H4 (cell line): ENCODE measurements around the gene RACGAP1. TPM values are rescaled to one million over a fixed set of nuclear protein-coding genes. Genes with fewer than 3 reads are reported as not detected.
"Not testable (repeated sequence)": the region's sequence is repeated elsewhere in the genome, so short reads cannot be mapped to it uniquely, and the experiment has no call there.

Experiments
- DNase-seq: peaks from one replicate; pipeline ENCODE4 v3.0.0-alpha.2; 2015; ENCODE audit warnings: low spot score
- total RNA-seq: library from RNA; depleted of rRNA; stranded (reverse); fragments of >200 nt; shearing (Covaris generic); gene quantifications from 2 replicates; pipeline ENCODE4 v1.2.3, GENCODE V29; 2014

Gene RACGAP1
- total RNA-seq, 1 experiment from 2014 or later = 140 TPM

GRCh38 chr12:50026691-50027090, 1.4 kb upstream of the RACGAP1 start:
- no peak for DNase-seq

GRCh38 chr12:50024805-50025186, 498 bp downstream of the RACGAP1 start:
- DNase-seq = no peak

GRCh38 chr12:50024227-50024626, 1.1 kb downstream of the RACGAP1 start:
- no peak for DNase-seq

GRCh38 chr12:50022903-50023302, 2.4 kb downstream of the RACGAP1 start:
- no peak for DNase-seq

DNA sequence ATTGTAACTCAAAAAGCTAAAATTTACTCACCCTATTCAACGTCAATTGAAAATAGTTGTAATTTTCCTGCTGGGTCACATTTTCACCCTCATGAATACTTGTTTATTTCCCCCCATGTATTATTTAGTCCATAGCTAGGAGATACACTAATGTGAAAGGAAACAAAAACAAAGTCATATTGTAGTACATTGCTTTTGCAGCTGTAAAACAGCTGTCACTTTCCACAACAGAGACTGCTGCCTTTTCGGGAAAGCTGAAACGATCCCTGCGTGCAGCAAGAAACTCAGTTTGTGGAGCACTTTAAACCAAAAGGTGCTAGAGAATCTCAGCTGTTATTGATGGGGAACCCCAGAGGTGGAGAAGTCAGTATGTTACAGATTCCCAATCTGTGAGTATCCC, 4.3 kb downstream of the RACGAP1 start:
- DNase-seq = no peak

- DNase-seq = no peak
Measured at GRCh38 chr12:50019524-50019923, 5.8 kb downstream of the RACGAP1 start.

DNA sequence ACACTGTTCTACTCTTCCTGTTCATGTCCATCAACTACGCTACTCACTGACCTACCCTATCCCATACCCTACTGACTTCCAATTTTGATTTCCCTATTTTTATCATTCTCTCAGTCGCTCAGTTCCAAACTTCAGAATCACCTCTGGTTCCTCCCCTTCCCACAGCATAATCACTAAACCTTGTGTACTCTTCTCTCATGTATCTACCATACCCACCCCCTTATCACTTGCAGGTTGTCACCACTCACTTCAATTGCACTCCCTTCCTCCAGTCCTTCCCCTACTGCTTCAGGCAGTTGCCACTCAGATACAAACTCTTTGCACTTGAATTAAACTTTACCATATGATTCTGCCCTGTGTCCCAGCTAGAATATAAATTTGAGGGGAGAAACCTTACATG, 6.3 kb downstream of the RACGAP1 start:
- no peak for DNase-seq

GRCh38 chr12:50018154-50018553, 7.1 kb downstream of the RACGAP1 start:
- DNase-seq = no peak

GRCh38 chr12:50017641-50018040, 7.7 kb downstream of the RACGAP1 start:
- no peak for DNase-seq

DNA sequence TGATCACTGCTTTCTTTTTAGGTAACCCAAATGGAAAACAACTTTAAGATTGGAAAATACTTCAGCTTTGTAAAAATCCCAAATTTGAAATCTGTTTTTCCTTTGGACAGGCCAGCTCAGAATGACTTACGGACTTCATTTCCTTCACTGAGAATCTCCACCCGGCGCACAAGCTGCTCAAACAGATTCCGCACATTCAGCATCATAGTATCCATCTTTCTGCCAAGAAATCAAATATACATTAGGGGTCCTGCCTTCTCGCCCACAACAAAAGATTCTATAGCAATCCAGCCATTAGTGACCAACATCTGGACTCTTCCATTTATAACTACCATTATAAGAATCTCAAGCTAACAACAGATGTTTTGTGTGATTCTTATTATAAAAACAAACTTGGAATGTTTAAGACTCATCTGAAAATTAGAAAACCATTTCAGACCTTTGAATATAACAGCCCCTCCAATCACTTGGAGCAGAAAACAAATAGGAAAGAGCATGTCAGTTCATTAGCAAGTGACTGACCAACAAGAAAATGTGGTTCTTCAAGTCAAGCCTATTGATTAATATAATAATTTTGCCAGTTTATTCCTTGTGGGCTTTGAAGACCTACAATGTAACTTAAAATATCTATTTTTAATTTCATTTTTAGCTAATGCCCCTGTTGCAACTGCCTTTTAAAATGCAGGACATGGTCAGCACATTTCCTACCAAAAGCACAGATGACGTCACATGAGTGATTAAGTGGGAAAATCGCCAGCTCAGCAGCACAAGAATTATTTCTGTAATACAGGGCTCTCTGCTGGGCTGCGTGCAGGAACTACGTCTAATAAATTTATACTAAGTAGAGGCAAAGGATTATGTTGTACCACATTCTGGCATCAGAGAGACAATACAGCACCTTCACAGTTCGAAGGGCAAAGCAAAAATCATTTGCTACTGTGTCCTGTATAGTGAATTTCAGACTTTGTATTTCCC, 8.5 kb downstream of the RACGAP1 start:
- no peak for DNase-seq

DNA sequence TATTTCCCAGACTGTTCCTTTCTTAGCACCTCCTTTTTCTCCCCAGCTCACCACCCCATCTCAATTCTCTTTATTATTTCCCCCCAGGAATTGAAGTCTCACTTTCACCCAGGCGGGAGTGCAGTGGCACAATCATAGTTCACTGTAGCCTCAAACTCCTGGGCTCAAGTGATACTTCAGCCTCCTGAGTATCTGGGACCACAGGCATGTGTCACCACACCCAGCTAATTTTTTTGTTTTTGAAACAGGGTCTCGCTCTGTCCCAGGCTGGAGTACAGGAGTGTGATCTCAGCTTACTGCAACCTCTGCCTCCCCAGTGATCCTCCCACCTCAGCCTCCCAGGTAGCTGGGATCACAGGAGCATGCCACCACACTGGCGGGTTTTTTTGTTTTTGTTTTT, 11.0 kb downstream of the RACGAP1 start:
- no peak for DNase-seq

GRCh38 chr12:50013361-50014147, 11.7 kb downstream of the RACGAP1 start:
- no peak for DNase-seq

DNA sequence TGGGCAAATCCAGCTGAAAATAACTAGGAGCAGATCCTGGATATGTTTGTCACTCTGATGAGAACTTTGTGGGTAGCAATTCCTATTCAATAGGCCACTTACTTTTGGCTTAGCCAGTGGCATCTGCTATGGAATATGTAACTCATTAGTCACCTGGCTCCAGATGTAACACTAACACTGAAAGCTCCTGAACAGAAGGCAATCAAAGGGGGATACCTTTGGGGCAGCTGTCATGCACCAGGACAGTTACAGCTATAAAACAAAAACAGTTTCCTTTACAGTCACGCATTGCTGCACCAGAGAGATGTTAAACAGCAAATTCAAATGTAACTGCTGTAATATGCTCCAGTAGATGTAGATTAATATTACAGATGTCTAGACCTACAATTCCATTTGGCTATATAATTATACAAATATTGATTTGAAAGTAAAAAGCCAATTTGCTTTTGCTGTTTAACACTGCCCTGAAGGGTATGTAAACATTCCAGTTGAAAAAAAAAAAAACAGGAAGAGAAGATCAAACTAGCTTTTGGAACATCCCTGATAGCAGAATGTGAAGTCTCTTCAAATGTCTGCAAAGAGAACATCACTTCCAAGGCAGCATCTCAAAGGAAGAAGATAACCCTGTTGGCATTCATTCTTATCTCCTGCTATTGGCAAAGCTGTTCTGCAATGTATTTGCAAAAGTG, 18.4 kb downstream of the RACGAP1 start:
- DNase-seq = no peak

DNA sequence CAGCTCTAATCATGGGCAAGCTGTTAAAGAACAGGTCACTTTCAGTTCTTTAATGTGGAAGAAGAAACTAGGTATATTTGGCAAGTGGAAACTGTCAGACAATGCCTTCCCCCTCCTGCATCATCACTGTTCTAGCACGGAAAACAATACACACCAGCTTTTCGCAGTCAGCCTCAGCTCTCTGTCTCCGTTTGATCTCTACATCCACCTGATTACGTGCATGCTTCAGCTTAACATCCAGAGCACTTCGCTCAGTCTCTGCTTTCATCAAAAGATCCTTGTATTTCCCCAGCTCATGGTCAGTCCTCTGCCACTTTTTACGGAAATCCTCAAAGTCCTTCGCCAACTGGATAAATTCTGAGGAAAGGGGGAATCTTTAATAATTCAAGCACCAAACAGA, 19.0 kb downstream of the RACGAP1 start:
- DNase-seq = no peak

DNA sequence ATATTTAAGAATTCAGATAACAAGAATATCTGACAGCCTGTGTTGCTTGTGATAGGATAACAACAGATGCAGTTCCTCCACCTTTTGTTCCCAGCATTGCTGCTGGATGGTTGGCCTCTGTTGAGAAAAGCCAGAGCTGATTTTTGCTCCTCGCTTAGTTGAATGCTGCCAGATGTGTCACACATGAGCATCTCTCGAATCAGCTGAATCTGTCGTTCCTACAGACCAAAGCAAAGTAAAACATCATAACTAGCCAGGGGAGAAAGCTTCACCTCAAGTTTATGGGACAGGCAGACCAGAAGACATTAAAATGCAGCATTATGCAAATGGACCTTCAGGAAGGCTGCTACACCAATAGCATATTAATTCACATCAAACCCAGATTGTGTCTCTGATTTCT, 20.1 kb downstream of the RACGAP1 start:
- no peak for DNase-seq

DNA sequence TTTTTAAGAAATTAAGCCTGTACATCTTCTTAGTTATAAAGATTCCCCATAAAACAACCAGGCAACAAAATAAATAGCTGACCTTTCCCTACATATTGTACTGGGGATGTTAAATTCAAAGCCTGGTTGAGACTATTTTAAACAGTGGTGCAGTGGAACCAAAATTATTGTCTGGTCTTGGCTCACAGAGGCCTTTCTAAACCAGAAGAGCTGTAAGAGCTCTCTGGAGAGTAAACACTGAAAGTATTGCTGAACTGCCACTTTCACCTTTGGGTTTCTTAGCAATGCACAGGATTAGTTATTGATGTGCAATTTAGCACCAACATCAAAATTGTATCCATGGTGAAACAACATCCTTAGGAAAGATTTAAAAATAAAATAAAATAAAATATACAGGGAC, 20.6 kb downstream of the RACGAP1 start:
- DNase-seq = no peak

GRCh38 chr12:50003595-50003994, 21.7 kb downstream of the RACGAP1 start:
- DNase-seq = no peak

DNA sequence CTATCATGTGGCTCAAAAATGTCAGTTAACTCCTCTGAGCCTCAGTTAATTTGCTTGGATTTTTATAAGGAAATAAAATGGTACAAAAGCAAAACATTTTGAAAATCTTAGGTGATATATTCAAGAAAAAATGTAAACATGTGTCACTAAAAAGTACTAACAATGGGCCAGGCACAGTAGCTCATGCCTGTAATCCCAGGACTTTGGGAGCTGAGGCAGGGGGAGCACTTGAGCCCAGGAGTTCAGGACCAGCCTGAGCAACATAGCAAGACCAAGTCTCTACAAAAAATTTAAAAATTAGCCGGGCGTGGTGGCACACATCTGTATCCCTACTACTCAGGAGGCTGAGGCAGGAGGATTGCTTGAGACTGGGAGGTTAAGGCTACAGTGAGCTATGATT, 26.8 kb downstream of the RACGAP1 start:
- no peak for DNase-seq

DNA sequence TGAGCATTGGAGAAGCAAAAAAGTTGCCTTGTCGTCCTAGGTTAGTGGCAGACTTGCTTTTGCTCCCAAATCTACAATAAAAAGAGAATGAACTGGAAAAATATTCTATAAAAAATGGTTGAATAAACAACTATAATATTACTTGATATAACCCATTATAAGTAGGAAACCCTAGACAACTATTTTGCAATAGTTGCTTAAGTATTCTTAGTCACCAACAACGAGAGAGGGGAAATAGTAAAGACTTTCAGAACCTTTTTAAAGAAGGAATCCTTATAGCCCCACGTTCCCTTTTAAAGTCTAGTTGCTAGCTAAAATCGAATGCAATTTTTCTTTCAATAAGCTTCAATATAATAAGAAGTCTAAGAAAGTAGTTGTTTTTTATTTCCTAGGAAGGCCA, 35.0 kb downstream of the RACGAP1 start:
- DNase-seq = no peak

GRCh38 chr12:49989400-49989799, 35.9 kb downstream of the RACGAP1 start:
- DNase-seq = not testable (repeated sequence)

GRCh38 chr12:49987625-49988303, 37.5 kb downstream of the RACGAP1 start:
- no peak for DNase-seq

DNA sequence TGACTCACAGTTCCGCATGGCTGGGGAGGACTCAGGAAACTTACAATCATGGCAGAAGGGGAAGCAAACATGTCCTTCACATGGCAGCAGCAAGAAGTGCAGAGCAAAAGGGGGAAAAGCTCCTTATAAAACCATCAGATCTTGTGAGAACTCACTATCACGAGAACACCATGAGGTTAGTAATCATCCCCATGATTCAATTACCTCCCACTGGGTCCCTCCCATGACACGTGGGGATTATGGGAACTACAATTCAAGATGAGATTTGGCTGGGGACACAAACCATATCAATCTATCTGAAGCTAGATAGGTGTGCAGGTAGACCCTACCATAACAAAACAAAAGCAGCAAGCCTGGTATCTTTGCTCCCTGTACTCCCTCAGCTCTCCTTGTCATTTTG, 38.8 kb downstream of the RACGAP1 start:
- not testable (repeated sequence) for DNase-seq
